Measurements from ENCODE around the gene MDFI.
"Not testable (repeated sequence)": the region's sequence is repeated elsewhere in the genome, so short reads cannot be mapped to it uniquely, and the experiment has no call there.

MDFI gene

DNA sequence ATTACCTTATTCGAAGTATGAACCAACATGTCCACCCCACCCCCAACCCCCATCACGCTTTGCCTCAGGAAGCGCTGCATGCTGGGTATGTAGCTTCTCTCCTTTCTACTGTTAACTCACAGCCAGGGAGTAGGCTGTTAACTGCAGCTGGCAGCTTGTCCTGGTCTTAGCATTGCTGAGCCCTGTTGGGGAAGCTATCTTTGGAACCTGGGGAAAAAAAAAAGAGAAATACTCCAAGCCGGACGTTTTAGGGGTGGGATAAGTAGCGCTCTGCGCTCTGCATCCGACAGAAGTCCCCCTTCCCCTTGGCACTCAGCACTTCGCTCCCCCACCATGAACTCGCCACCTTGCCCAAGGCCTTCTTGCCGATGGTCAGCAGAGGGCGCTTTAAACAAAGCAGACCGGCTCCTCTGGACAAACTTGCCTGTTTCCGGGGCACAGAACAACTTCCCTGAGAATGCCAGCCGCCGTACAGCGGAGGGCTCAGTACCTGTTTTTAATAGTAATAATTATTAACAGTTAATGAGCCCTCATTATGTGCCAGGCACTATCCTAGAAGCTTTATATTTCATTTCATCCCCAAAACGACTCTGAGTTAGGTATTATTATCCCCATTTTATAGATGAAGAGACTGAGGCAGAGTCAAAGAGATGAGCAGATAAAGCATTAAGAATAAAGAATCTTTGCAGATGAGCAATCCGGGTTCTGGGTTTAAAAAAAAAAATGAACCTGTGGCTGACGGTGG lies 35.2 kb upstream of the MDFI start:
- DNase-seq (ENCODE audit: low read depth, low spot score) = peak; percentile 65

DNA sequence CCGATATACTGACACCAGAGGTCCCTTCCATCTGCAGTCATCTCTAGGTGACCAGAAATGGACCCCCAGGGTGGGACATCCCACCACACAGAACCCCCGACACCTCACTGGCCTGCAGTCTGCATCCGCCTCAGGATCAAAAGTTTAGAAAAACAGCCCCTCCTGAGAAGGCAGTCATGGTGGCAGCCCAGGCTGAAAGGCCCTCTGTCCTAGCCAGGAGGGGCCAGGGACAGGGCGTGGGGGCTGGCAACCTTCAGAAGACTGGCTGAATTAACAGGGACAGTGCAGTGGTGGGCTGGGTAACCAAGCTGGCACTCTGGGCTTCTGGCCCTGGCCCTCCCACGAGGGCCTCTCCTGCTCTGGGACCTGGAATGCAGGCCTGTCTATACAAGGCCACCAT lies 34.3 kb upstream of the MDFI start:
- DNase-seq (ENCODE audit: low read depth, low spot score) = no peak

- DNase-seq (ENCODE audit: low read depth, low spot score) = no peak
These were observed 32.6 kb upstream of the MDFI start for GRCh38 chr6:41605649-41606048.

DNA sequence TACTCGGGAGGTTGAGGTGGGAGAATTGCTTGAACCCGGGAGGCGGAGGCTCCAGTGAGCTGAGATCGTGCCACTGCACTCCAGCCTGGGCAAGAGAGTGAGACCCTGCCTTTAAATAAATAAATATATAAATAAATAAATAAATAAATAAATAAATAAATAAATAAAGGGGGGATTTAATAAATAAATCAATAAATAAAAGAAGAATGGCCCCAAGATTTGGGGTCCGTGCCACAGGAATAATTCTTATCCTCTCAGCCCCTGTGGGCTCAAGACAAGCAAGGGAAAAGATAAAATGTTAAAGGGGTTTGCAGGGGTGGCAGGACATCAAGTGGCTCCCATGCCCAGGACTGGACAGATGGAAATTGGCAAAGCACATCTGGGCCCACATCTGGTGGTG lies 31.2 kb upstream of the MDFI start:
- no peak for DNase-seq (ENCODE audit: low read depth, low spot score)

DNA sequence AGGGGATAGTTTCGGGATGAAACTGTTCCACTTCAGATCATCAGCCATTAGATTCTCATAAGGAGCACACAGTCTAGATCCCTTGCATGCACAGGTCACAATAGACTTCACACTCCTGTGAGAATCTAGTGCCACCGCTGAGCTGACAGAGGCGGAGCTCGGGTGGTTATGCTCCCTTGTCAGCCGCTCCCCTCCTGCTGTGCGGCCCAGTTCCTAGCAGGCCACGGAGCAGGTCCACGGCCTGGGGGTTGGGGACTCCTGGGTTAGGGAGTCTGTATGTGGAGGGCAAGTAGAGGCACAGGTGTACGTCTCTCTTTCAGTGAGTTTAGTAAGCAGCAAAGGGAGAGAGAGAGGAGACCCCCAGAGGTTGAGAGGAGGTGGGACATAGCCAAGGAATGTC lies 30.5 kb upstream of the MDFI start:
- no peak for DNase-seq (ENCODE audit: low read depth, low spot score)

- no peak for DNase-seq (ENCODE audit: low read depth, low spot score)
These were observed 29.7 kb upstream of the MDFI start for GRCh38 chr6:41608443-41609151.

DNA sequence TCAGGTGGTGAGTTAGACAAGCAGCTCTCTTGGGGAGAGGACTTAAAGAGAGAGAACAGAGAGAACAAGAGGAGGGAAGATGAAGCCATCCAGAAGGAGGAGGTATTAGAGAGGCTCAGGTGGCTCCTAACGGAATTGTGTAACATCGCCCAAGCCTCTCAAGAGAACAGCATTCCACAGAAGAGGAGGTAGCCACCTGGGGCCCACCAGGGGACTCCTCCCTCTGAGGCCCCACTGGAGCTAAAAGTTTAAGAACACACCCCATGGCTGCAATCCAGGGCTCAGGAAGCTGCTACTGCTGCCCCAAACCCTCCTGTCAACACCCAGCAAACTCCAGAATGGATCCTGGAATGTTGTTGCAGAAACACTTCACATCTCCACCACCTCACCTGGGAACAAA lies 23.6 kb upstream of the MDFI start:
- DNase-seq (ENCODE audit: low read depth, low spot score) = no peak

DNA sequence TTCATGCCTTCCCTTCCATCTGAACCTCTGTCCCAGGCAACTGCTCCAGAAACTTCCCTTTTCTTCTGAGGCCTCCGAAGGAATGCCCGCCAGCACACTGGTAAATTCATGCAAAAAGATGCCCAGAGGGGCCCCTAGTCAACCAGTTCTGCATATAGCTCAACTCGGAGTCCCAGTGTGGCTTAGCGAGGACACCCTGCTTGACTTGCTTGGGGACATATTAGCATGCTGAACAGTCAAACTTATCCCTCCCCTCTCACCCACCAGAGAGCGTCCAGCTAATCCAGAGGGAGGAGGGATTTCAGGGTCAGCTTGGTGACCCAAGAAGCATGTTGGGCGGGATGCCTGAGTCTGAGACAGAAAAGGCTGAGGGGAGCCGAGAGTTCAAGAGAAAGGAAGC lies 23.0 kb upstream of the MDFI start:
- no peak for DNase-seq (ENCODE audit: low read depth, low spot score)

DNA sequence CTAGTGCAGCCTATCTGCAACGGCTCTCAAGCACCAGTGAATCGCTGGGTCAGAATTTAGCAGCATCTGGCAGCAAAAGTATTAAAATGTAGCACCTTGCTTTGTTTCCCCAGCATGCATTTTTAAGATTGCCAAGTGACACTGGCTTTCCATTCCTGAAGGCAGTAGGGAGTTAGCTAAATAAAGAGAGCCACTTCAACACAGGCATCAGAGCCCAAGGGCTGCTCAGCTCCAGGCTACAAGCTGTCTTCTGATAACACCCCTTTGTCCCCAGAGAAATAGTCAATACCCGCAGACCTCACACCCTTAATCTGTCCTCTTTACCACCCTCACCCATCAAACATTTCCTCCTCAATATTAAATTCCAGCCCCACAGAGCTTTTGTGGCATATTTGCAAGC lies 19.7 kb upstream of the MDFI start:
- no peak for DNase-seq (ENCODE audit: low read depth, low spot score)

DNA sequence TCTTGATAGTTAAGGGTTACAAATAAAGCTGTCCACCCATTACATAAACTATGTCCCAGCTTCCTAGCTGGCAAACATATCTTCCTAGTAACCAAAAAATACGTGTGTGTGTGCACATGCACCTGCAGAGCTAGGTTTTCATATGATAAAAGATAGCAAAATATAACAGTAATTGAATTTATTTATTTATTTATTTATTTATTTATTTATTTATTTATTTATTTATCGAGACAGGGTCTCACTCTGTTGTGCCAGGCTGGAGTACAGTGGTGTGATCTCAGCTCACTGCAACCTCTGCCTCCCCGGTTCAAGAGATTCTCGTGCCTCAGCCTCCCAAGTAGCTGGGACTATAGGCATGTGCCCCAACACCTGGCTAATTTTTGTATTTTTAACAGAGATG lies 19.1 kb upstream of the MDFI start:
- not testable (repeated sequence) for DNase-seq (ENCODE audit: low read depth, low spot score)

GRCh38 chr6:41621367-41621766 lies 16.9 kb upstream of the MDFI start:
- no peak for DNase-seq (ENCODE audit: low read depth, low spot score)

GRCh38 chr6:41621802-41622201 lies 16.5 kb upstream of the MDFI start:
- no peak for DNase-seq (ENCODE audit: low read depth, low spot score)

GRCh38 chr6:41622206-41622988 lies 15.9 kb upstream of the MDFI start:
- DNase-seq (ENCODE audit: low read depth, low spot score) = no peak

- DNase-seq (ENCODE audit: low read depth, low spot score) = no peak
These were observed 14.9 kb upstream of the MDFI start for GRCh38 chr6:41623330-41623729.

- DNase-seq (ENCODE audit: low read depth, low spot score) = no peak
These were observed 13.5 kb upstream of the MDFI start for GRCh38 chr6:41624621-41625380.

DNA sequence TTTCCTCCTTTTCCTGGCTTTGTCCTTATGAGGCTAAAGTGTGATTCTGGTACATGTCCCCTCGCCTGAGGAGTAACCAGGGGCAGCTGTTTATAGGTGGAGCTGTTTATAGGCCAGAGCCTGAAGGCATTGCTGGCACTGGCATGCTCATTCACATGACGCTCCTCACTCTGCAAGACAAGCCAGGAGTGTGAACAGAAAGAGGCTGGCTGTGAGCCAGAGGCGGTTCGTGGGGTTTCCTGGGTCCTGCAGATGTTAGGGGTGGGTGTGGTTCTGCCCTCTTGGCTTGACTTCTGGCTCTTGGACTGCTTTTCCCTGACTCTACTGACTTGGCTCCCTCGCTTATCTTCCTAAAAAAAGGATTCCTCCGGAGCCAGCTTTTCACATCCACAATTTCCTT lies 12.8 kb upstream of the MDFI start:
- no peak for DNase-seq (ENCODE audit: low read depth, low spot score)

GRCh38 chr6:41626022-41626421 lies 12.2 kb upstream of the MDFI start:
- no peak for DNase-seq (ENCODE audit: low read depth, low spot score)

DNA sequence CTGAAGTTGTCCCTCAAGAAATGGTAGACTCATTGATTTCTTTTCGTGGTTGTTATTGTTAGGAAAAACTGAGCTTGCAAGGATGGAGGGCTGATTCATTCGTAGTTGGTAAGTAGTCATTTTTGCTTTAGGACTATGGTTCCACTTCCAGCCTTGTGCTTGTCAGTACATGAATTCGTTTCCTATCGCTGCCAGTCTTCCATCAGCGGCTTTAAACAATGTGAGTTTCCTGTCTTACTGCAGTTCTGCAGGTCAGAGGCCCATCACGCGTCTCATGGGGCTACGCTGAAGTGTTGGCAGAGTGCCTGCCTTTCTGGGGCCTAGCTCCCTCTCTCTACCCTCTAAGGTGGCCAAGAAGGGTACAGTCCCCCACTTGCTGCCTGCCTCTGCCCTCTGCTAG lies 11.4 kb upstream of the MDFI start:
- DNase-seq (ENCODE audit: low read depth, low spot score) = no peak

DNA sequence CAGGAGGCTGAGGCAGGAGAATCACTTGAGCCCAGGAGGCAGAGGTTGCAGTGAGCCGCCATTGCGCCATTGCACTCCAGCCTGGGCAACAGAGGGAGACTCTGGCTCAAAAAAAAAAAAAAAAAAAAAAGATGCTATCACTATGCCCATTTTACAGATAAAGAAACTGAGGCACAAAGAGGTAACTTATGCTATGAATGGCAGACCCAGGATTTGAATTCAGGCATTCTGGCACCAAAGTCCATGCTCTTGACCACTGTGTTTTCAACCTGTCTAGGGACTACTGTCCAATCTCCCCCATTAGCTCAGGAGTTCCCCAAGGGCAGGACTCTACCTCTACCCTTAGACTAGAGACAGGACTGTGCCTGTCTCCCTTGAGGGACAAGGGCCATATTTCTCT lies 9.1 kb upstream of the MDFI start:
- DNase-seq (ENCODE audit: low read depth, low spot score) = no peak

DNA sequence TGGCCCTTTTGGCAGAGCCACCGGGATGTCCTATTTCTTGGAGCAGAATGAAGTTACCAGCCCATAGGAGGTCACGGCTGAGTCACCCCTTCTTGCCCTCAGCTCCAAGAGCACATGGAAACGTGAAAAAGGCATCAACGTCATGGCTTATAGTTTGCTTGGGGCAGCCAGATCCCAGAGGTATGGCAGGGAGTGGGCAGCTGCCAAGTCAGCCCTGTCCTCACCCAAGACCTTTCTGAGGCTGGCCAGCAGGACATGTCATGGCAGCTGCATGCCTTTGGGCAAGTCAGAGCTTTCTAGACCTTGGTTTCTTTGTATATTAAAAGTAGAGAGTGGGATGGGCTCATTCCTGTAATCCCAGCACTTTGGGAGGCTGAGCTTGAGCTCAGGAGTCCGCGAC lies 8.2 kb upstream of the MDFI start:
- DNase-seq (ENCODE audit: low read depth, low spot score) = no peak

- no peak for DNase-seq (ENCODE audit: low read depth, low spot score)
These were observed 7.3 kb upstream of the MDFI start for GRCh38 chr6:41630946-41631345.

GRCh38 chr6:41633056-41633634 lies 5.1 kb upstream of the MDFI start:
- DNase-seq (ENCODE audit: low read depth, low spot score) = no peak

Data from iPS DF 19.7 (cell line).